T-cell (primary cell): ENCODE data around the gene NPDC1. TPM values are rescaled to one million over a fixed set of nuclear protein-coding genes. Genes with fewer than 3 reads are reported as not detected.

Experiments used
- ATAC-seq, 4 experiments: fragments of 200-7000 bp in 3 of 4; fragments of 150-1000 bp in 1 of 4; cut with Tn5 transposase; replicated peaks in 1 of 4; 1 replicate in 3 of 4; 2 replicates in 1 of 4; pipeline ENCODE4 v1.10.0; 2021; ENCODE audit warnings: moderate library complexity in 3 of 4, mild to moderate bottlenecking in 2 of 4, moderate number of reproducible peaks in 1 of 4
- CTCF ChIA-PET, 2 donors: fragments of 300-600 bp; sonication (Branson Sonifier 250); formaldehyde crosslinking; loops; one replicate each; lab custom pipeline; 2022; ENCODE audit warnings: antibody characterized with exemption in 2 of 2; lab: Charles Lee
- POLR2A ChIA-PET, 2 donors: fragments of 300-600 bp; sonication (Branson Sonifier 250); formaldehyde crosslinking; loops; one replicate each; lab custom pipeline; 2022; ENCODE audit warnings: antibody characterized with exemption in 2 of 2; lab: Charles Lee
- DNase-seq, 35 experiments: peaks; one replicate each; pipeline versions ENCODE4 v3.0.0 to v3.0.0-alpha.2; 2013 to 2023
- H3K27ac ChIP-seq: one replicate; pipeline ENCODE4 v1.5.1; 2013; ENCODE audit warnings: low read length
- H3K27me3 ChIP-seq, 2 experiments: replicated peaks in 1 of 2; 1 replicate in 1 of 2; 2 replicates in 1 of 2; pipeline versions ENCODE4 v1.6.1 to v1.7.0; 2013; ENCODE audit warnings: low read length in 1 of 2, mixed read lengths in 1 of 2; ENCODE audit not compliant: control insufficient read depth in 2 of 2, insufficient read depth in 2 of 2; ENCODE audit errors: extremely low read depth in 1 of 2
- H3K36me3 ChIP-seq, 2 donors: 1 replicate in 1 of 2; 2 replicates in 1 of 2; pipeline versions ENCODE4 v1.6.1 to v1.7.0; 2013; ENCODE audit warnings: low read length in 1 of 2; ENCODE audit not compliant: control insufficient read depth in 2 of 2, insufficient read depth in 1 of 2; ENCODE audit errors: extremely low read depth in 1 of 2
- H3K4me1 ChIP-seq, 2 experiments: 1 replicate in 1 of 2; 2 replicates in 1 of 2; pipeline versions ENCODE4 v1.6.1 to v1.7.0; 2013; ENCODE audit warnings: low read length in 2 of 2, mixed read lengths in 1 of 2; ENCODE audit not compliant: insufficient read depth in 2 of 2, control insufficient read depth in 1 of 2; ENCODE audit errors: extremely low read depth in 1 of 2
- H3K4me3 ChIP-seq, 2 donors: 1 replicate in 1 of 2; 2 replicates in 1 of 2; pipeline versions ENCODE4 v1.5.1 to v1.7.0; 2013; ENCODE audit warnings: mild to moderate bottlenecking in 2 of 2, low read length in 1 of 2, moderate library complexity in 1 of 2; ENCODE audit not compliant: control insufficient read depth in 1 of 2; ENCODE audit errors: extremely low read depth in 1 of 2
- H3K9me3 ChIP-seq: 2 replicates; pipeline ENCODE4 v1.7.0; 2013
- H3K27ac Mint-ChIP-seq, 2 donors: one replicate each; pipeline ENCODE4 v1.8.0; 2020 to 2021; ENCODE audit warnings: mild to moderate bottlenecking in 2 of 2, mixed read lengths in 2 of 2
- H3K27me3 Mint-ChIP-seq, 2 donors: one replicate each; pipeline ENCODE4 v1.8.0; 2021 to 2022; ENCODE audit warnings: mixed read lengths in 2 of 2
- H3K36me3 Mint-ChIP-seq: one replicate; pipeline ENCODE4 v1.8.0; 2021; ENCODE audit warnings: mixed read lengths
- H3K4me1 Mint-ChIP-seq, 3 donors: one replicate each; pipeline ENCODE4 v1.8.0; 2020 to 2022; ENCODE audit warnings: mixed read lengths in 3 of 3, mild to moderate bottlenecking in 1 of 3
- H3K4me3 Mint-ChIP-seq, 3 donors: one replicate each; pipeline ENCODE4 v1.8.0; 2020 to 2022; ENCODE audit warnings: mild to moderate bottlenecking in 3 of 3, mixed read lengths in 3 of 3, moderate library complexity in 3 of 3
- H3K9me3 Mint-ChIP-seq, 3 donors: one replicate each; pipeline ENCODE4 v1.8.0; 2020 to 2022; ENCODE audit warnings: mixed read lengths in 3 of 3
- WGBS: methylation state at CpG from one replicate; pipeline ENCODE4 v1.1.5; 2013; ENCODE audit warnings: missing lambda C conversion rate; ENCODE audit not compliant: insufficient coverage; 5-methylcytosine and 5-hydroxymethylcytosine counted together
- total RNA-seq, 35 experiments: library from RNA in 6 of 35; stranded (reverse) in 6 of 35; fragments of 120-200 nt in 1 of 35; gene quantifications; one replicate each; pipeline versions ENCODE4 v1.2.1 to v1.2.4 and lab custom pipeline; 2013 to 2026

The NPDC1 gene
- total RNA-seq, 5 donors from 2014 or later (not counting 1 experiment from before 2014, with no cell fraction given): 32.4 to 76.7 (median 57.0) TPM

- Histone ChIP-seq H3K4me1 (peaks cover 2 to 26% of the 10 kb centered on the region in 2 experiments), H3K9me3 (no peaks in the 10 kb centered on the region), H3K36me3 (no peaks in the 10 kb centered on the region), H3K27ac (no peak within 1 kb of the TSS), H3K4me3 (no peak within 1 kb of the TSS), H3K27me3 (peaks cover 3 to 53% of the 10 kb centered on the region in 2 experiments)
- CTCF ChIA-PET: no interaction called here
- no peak within 1 kb of the TSS for H3K27ac Mint-ChIP-seq
- no peaks in the 10 kb centered on the region for H3K9me3 Mint-ChIP-seq
- peaks cover 0 to 4% (median 0%) of the 10 kb centered on the region in 3 donors for H3K4me1 Mint-ChIP-seq
- H3K4me3 Mint-ChIP-seq: peak within 1 kb of the TSS in 1 of 3 donors; percentile 46
- peak in 4 of 35 experiments; percentile 41 to 53 (median 44) for DNase-seq
- H3K36me3 Mint-ChIP-seq: no peaks in the 10 kb centered on the region
- 19% methylated on average over 82 of the region's 90 CpGs for WGBS
- POLR2A ChIA-PET: no interaction called here
- ATAC-seq: peak; percentile 65 to 77 (median 70)
- peaks cover 6 to 30% of the 10 kb centered on the region in 2 donors for H3K27me3 Mint-ChIP-seq
Measured at GRCh38 chr9:137053944-137054931, 8.3 kb upstream of the NPDC1 start, which contains the start of gene ENTPD2. TSS of gene ENTPD2 (minus strand) at chr9:137054061. CDS start at chr9:137053997, 64 bp downstream.

GRCh38 chr9:137052998-137053943 lies 7.3 kb upstream of the NPDC1 start:
- Mint-ChIP-seq H3K4me1 (peaks cover 0 to 4% (median 0%) of the 10 kb centered on the region in 3 donors), H3K36me3 (no peaks in the 10 kb centered on the region), H3K4me3 (peak overlapping the region in 1 of 3 donors; percentile 46), H3K9me3 (no peaks in the 10 kb centered on the region), H3K27ac (no peak overlapping the region), H3K27me3 (peaks cover 6 to 31% of the 10 kb centered on the region in 2 donors)
- H3K4me3 ChIP-seq: no peak overlapping the region
- peaks cover 3 to 62% of the 10 kb centered on the region in 2 experiments for H3K27me3 ChIP-seq
- CTCF ChIA-PET: no interaction called here
- POLR2A ChIA-PET: no interaction called here
- DNase-seq: no peak
- no peak overlapping the region for H3K27ac ChIP-seq
- WGBS: 15% methylated on average over 70 of the region's 71 CpGs
- no peaks in the 10 kb centered on the region for H3K9me3 ChIP-seq
- H3K36me3 ChIP-seq: no peaks in the 10 kb centered on the region
- H3K4me1 ChIP-seq: peaks cover 2 to 31% of the 10 kb centered on the region in 2 experiments
- peak in 3 of 4 experiments; percentile 22 to 41 (median 28) for ATAC-seq

- Mint-ChIP-seq H3K27ac (no peak overlapping the region), H3K36me3 (no peaks in the 10 kb centered on the region), H3K4me1 (peaks cover 0 to 4% (median 0%) of the 10 kb centered on the region in 3 donors), H3K27me3 (peaks cover 6 to 40% of the 10 kb centered on the region in 2 donors), H3K9me3 (no peaks in the 10 kb centered on the region), H3K4me3 (peak overlapping the region in 1 of 3 donors; percentile 46)
- Histone ChIP-seq H3K4me3 (no peak overlapping the region), H3K36me3 (no peaks in the 10 kb centered on the region), H3K27me3 (peaks cover 3 to 71% of the 10 kb centered on the region in 2 experiments), H3K9me3 (no peaks in the 10 kb centered on the region), H3K4me1 (peaks cover 2 to 31% of the 10 kb centered on the region in 2 experiments), H3K27ac (no peak overlapping the region)
- WGBS: no CpG with 5 or more reads among the region's 8 CpGs
- CTCF ChIA-PET: no interaction called here
- DNase-seq (no peak), ATAC-seq (no peak)
- POLR2A ChIA-PET: no interaction called here
Measured at GRCh38 chr9:137052293-137052692, 6.3 kb upstream of the NPDC1 start.

GRCh38 chr9:137051145-137051724 lies 5.3 kb upstream of the NPDC1 start:
- Mint-ChIP-seq H3K4me1 (peaks cover 0 to 7% (median 4%) of the 10 kb centered on the region in 3 donors), H3K4me3 (no peak overlapping the region), H3K9me3 (no peaks in the 10 kb centered on the region), H3K27ac (no peak overlapping the region), H3K36me3 (no peaks in the 10 kb centered on the region), H3K27me3 (peaks cover 6 to 49% of the 10 kb centered on the region in 2 donors)
- Histone ChIP-seq H3K9me3 (no peaks in the 10 kb centered on the region), H3K4me3 (no peak overlapping the region), H3K27me3 (peaks cover 3 to 82% of the 10 kb centered on the region in 2 experiments), H3K27ac (no peak overlapping the region), H3K4me1 (peaks cover 2 to 39% of the 10 kb centered on the region in 2 experiments), H3K36me3 (no peaks in the 10 kb centered on the region)
- WGBS: 97% methylated on average over 10 of the region's 17 CpGs
- no peak for ATAC-seq
- DNase-seq: no peak
- ChIA-PET POLR2A (no interaction called here), CTCF (no interaction called here)

GRCh38 chr9:137050570-137050969 lies 4.6 kb upstream of the NPDC1 start:
- ATAC-seq: no peak
- no peaks in the 10 kb centered on the region for H3K36me3 Mint-ChIP-seq
- H3K9me3 Mint-ChIP-seq: no peaks in the 10 kb centered on the region
- ChIA-PET CTCF (no interaction called here), POLR2A (no interaction called here)
- H3K27ac Mint-ChIP-seq: no peak overlapping the region
- H3K27me3 Mint-ChIP-seq: peaks cover 6 to 50% of the 10 kb centered on the region in 2 donors
- no peak overlapping the region for H3K4me3 Mint-ChIP-seq
- no peak overlapping the region for H3K27ac ChIP-seq
- DNase-seq: no peak
- peaks cover 2 to 43% of the 10 kb centered on the region in 2 experiments for H3K4me1 ChIP-seq
- H3K4me3 ChIP-seq: no peak overlapping the region
- H3K4me1 Mint-ChIP-seq: peaks cover 0 to 7% (median 4%) of the 10 kb centered on the region in 3 donors
- no peaks in the 10 kb centered on the region for H3K9me3 ChIP-seq
- H3K36me3 ChIP-seq: no peaks in the 10 kb centered on the region
- peaks cover 3 to 85% of the 10 kb centered on the region in 2 experiments for H3K27me3 ChIP-seq
- WGBS: 67% methylated on average over 5 of the region's 5 CpGs
